H1 (cell line): ENCODE measurements around the gene STIM1. TPM values are rescaled to one million over a fixed set of nuclear protein-coding genes. Genes with fewer than 3 reads are reported as not detected.

Source experiments
- CTCF ChIA-PET: fragments of 300-600 bp; sonication (Branson Sonifier 250); formaldehyde crosslinking; loops from one replicate; lab custom pipeline; 2021; ENCODE audit not compliant: partially characterized antibody; lab: Charles Lee
- POLR2A ChIA-PET: fragments of 300-600 bp; sonication (Branson Sonifier 250); formaldehyde crosslinking; loops from one replicate; lab custom pipeline; 2021; ENCODE audit warnings: inconsistent platforms; ENCODE audit not compliant: partially characterized antibody; lab: Charles Lee
- DNase-seq, 2 experiments: peaks; one replicate each; pipeline versions ENCODE4 v3.0.0 to v3.0.0-alpha.2; 2010 to 2022; ENCODE audit warnings: low spot score in 2 of 2, low read depth in 1 of 2, mixed read lengths in 1 of 2
- FAIRE-seq: peaks from 2 replicates; lab custom pipeline; 2011; peaks lifted over from hg19 to GRCh38; lab: Jason Lieb, UNC
- H2AFZ ChIP-seq: 2 replicates; pipeline ENCODE4 v1.8.1; 2012; ENCODE audit warnings: low read length, inconsistent platforms
- H2AK5ac ChIP-seq: 2 replicates; pipeline ENCODE4 v1.6.1; 2013; ENCODE audit warnings: low read depth, low read length
- H2BK120ac ChIP-seq: replicated peaks from 2 replicates; pipeline ENCODE3; 2013; ENCODE audit warnings: low read depth, low read length, inconsistent platforms
- H2BK12ac ChIP-seq: 2 replicates; pipeline ENCODE4 v1.6.1; 2013; ENCODE audit warnings: low read depth, low read length
- H2BK15ac ChIP-seq: 2 replicates; pipeline ENCODE4 v1.6.1; 2013; ENCODE audit warnings: low read length
- H2BK20ac ChIP-seq: 2 replicates; pipeline ENCODE4 v1.6.1; 2013; ENCODE audit warnings: low read length
- H2BK5ac ChIP-seq: 2 replicates; pipeline ENCODE4 v1.6.1; 2013; ENCODE audit warnings: low read depth, low read length
- H3K14ac ChIP-seq: 2 replicates; pipeline ENCODE4 v1.6.1; 2013; ENCODE audit warnings: inconsistent platforms; ENCODE audit not compliant: insufficient read length
- H3K18ac ChIP-seq: 2 replicates; pipeline ENCODE4 v1.6.1; 2013; ENCODE audit warnings: low read length; ENCODE audit errors: extremely low read depth
- H3K23ac ChIP-seq: 2 replicates; pipeline ENCODE4 v1.6.1; 2013; ENCODE audit warnings: inconsistent platforms; ENCODE audit not compliant: insufficient read length
- H3K23me2 ChIP-seq: 2 replicates; pipeline ENCODE4 v1.6.1; 2013; ENCODE audit warnings: low read depth, low read length
- H3K27ac ChIP-seq: 2 replicates; pipeline ENCODE4 v1.6.1; 2011; ENCODE audit warnings: low read depth, low read length, inconsistent platforms
- H3K27me3 ChIP-seq, 4 experiments: replicated peaks in 1 of 4; 1 replicate in 1 of 4; 2 replicates in 3 of 4; pipeline versions ENCODE4 v1.6.1 to v1.8.1; 2011 to 2013; ENCODE audit warnings: low read length in 3 of 4, mild to moderate bottlenecking in 3 of 4, inconsistent platforms in 2 of 4, mixed read lengths in 2 of 4, moderate library complexity in 1 of 4; ENCODE audit not compliant: control insufficient read depth in 3 of 4, insufficient read depth in 3 of 4; ENCODE audit errors: extremely low read depth in 1 of 4
- H3K36me3 ChIP-seq, 4 experiments: 2 replicates each; pipeline versions ENCODE4 v1.6.1 to v1.8.1; 2011 to 2013; ENCODE audit warnings: mild to moderate bottlenecking in 4 of 4, low read length in 3 of 4, moderate library complexity in 2 of 4, control low read depth in 1 of 4, inconsistent platforms in 1 of 4; ENCODE audit not compliant: insufficient read depth in 4 of 4, control insufficient read depth in 2 of 4
- H3K4ac ChIP-seq: replicated peaks from 2 replicates; pipeline ENCODE3; 2013; ENCODE audit warnings: low read length, low read depth, mixed read lengths, inconsistent platforms; ENCODE audit not compliant: insufficient read length
- H3K4me1 ChIP-seq, 4 experiments: replicated peaks in 1 of 4; 1 replicate in 1 of 4; 2 replicates in 3 of 4; pipeline versions ENCODE4 v1.6.1 to v1.8.1; 2011 to 2013; ENCODE audit warnings: low read length in 3 of 4, inconsistent platforms in 2 of 4, mixed read lengths in 1 of 4; ENCODE audit not compliant: insufficient read depth in 4 of 4, control insufficient read depth in 3 of 4
- H3K4me2 ChIP-seq, 2 experiments: 2 replicates each; pipeline versions ENCODE4 v1.6.1 to v1.8.1; 2011 to 2013; ENCODE audit warnings: low read depth in 2 of 2, low read length in 2 of 2, control low read depth in 1 of 2, inconsistent platforms in 1 of 2, mild to moderate bottlenecking in 1 of 2; ENCODE audit not compliant: insufficient read depth in 1 of 2
- H3K4me3 ChIP-seq, 4 experiments: fragments of 200-600, 300-600 bp in 1 of 4; sonication (generic), shearing (Covaris generic), sonication (Bioruptor Twin) in 1 of 4; 2 replicates each; pipeline versions ENCODE4 v1.5.1 to v1.8.1; 2011 to 2016; ENCODE audit warnings: low read length in 4 of 4, low read depth in 3 of 4, control low read depth in 2 of 4, inconsistent platforms in 2 of 4, mild to moderate bottlenecking in 2 of 4, mixed read lengths in 1 of 4, moderate library complexity in 1 of 4; ENCODE audit not compliant: insufficient read depth in 2 of 4; ENCODE audit errors: extremely low read depth in 1 of 4
- H3K56ac ChIP-seq: replicated peaks from 2 replicates; pipeline ENCODE3; 2013; ENCODE audit warnings: low read depth, mild to moderate bottlenecking, mixed read lengths, low read length, inconsistent platforms; ENCODE audit not compliant: insufficient read length
- H3K79me1 ChIP-seq: 2 replicates; pipeline ENCODE4 v1.6.1; 2013; ENCODE audit warnings: low read depth, low read length, control low read depth
- H3K79me2 ChIP-seq, 2 experiments: 2 replicates each; pipeline versions ENCODE4 v1.6.1 to v1.8.1; 2012 to 2013; ENCODE audit warnings: low read length in 2 of 2, mild to moderate bottlenecking in 2 of 2, inconsistent platforms in 1 of 2; ENCODE audit not compliant: insufficient read depth in 2 of 2, control insufficient read depth in 1 of 2
- H3K9ac ChIP-seq, 4 experiments: replicated peaks in 1 of 4; 1 replicate in 1 of 4; 2 replicates in 3 of 4; pipeline versions ENCODE4 v1.6.1 to v1.8.1; 2011 to 2013; ENCODE audit warnings: low read depth in 3 of 4, low read length in 3 of 4, control low read depth in 2 of 4, mild to moderate bottlenecking in 2 of 4, moderate library complexity in 2 of 4, inconsistent platforms in 1 of 4; ENCODE audit errors: extremely low read depth in 1 of 4
- H3K9me3 ChIP-seq, 2 experiments: 2 replicates each; pipeline versions ENCODE4 v1.6.1 to v1.8.1; 2012 to 2013; ENCODE audit warnings: mild to moderate bottlenecking in 2 of 2, moderate library complexity in 2 of 2, control low read depth in 1 of 2, inconsistent platforms in 1 of 2, low read depth in 1 of 2, low read length in 1 of 2, mixed read lengths in 1 of 2; ENCODE audit not compliant: insufficient read depth in 2 of 2
- H4K20me1 ChIP-seq, 2 experiments: replicated peaks in 1 of 2; 2 replicates each; pipeline versions ENCODE3 to v1.8.1; 2011 to 2013; ENCODE audit warnings: inconsistent platforms in 2 of 2, low read length in 2 of 2, mild to moderate bottlenecking in 1 of 2; ENCODE audit not compliant: insufficient read depth in 2 of 2, control insufficient read depth in 1 of 2
- H4K5ac ChIP-seq: 2 replicates; pipeline ENCODE4 v1.6.1; 2013; ENCODE audit warnings: low read length, low read depth, mixed read lengths, inconsistent platforms; ENCODE audit not compliant: insufficient read length
- H4K8ac ChIP-seq: 2 replicates; pipeline ENCODE4 v1.8.0; 2013; ENCODE audit warnings: mild to moderate bottlenecking, moderate library complexity, low read length, inconsistent platforms; ENCODE audit not compliant: insufficient read depth; ENCODE audit errors: extremely low read depth
- H4K91ac ChIP-seq: replicated peaks from 2 replicates; pipeline ENCODE3; 2013; ENCODE audit warnings: low read length, mixed read lengths, inconsistent platforms; ENCODE audit not compliant: insufficient read length
- ASH2L ChIP-seq: fragments of 200-600, 300-600 bp; sonication (generic); IDR thresholded peaks from one replicate; pipeline ENCODE4 v1.7.1; 2017; ENCODE audit warnings: low read length
- ATF3 ChIP-seq: IDR thresholded peaks from 2 replicates; pipeline ENCODE4 v1.6.1; 2011; ENCODE audit warnings: low read depth, mild to moderate bottlenecking, low read length; ENCODE audit not compliant: insufficient read depth
- CREB1 ChIP-seq: IDR thresholded peaks from 2 replicates; pipeline ENCODE4 v1.6.1; 2012; ENCODE audit warnings: inconsistent platforms
- CTCF ChIP-seq, 3 experiments: IDR thresholded peaks; 1 replicate in 2 of 3; 2 replicates in 1 of 3; pipeline versions ENCODE4 v1.5.1 to v1.6.1; 2011; ENCODE audit warnings: low read length in 3 of 3, mild to moderate bottlenecking in 3 of 3, inconsistent platforms in 2 of 3, low read depth in 1 of 3, moderate library complexity in 1 of 3; ENCODE audit not compliant: insufficient read depth in 1 of 3; ENCODE audit errors: control extremely low read depth in 1 of 3
- GABPA ChIP-seq: IDR thresholded peaks from 2 replicates; pipeline ENCODE4 v1.6.1; 2011; ENCODE audit warnings: mild to moderate bottlenecking, low read length, moderate library complexity, borderline replicate concordance; ENCODE audit not compliant: insufficient read depth
- RNF2 ChIP-seq: fragments of 200-900, 300-1000 bp; sonication (generic); IDR thresholded peaks from 2 replicates; pipeline ENCODE4 v1.7.1; 2016; ENCODE audit warnings: borderline replicate concordance, low read depth, mild to moderate bottlenecking, antibody characterized with exemption, low read length; ENCODE audit not compliant: poor library complexity, severe bottlenecking; ENCODE audit errors: missing control alignments
- SIRT6 ChIP-seq: IDR thresholded peaks from one replicate; pipeline ENCODE4 v1.7.1; 2012; ENCODE audit warnings: low read length, inconsistent platforms
- SUZ12 ChIP-seq: fragments of 200-600 bp; sonication (generic); IDR thresholded peaks from 2 replicates; pipeline ENCODE4 v1.6.1; 2012; ENCODE audit warnings: mild to moderate bottlenecking, inconsistent platforms, low read length, moderate library complexity, mixed read lengths
- TCF12 ChIP-seq: IDR thresholded peaks from 2 replicates; pipeline ENCODE4 v1.6.1; 2011; ENCODE audit warnings: low read depth, mild to moderate bottlenecking, low read length
- TEAD4 ChIP-seq: IDR thresholded peaks from 2 replicates; pipeline ENCODE4 v1.6.1; 2012; ENCODE audit warnings: low read depth, low read length, inconsistent platforms, mixed read lengths
- YY1 ChIP-seq: IDR thresholded peaks from 2 replicates; pipeline ENCODE4 v1.6.1; 2011; ENCODE audit warnings: low read depth, mild to moderate bottlenecking, low read length
- ZNF274 ChIP-seq: IDR thresholded peaks from 2 replicates; pipeline ENCODE4 v1.7.0; 2012; ENCODE audit warnings: low read length, borderline replicate concordance; ENCODE audit errors: extremely low read depth
- WGBS, 2 experiments: shearing (Covaris generic) in 1 of 2; methylation state at CpG; one replicate each; pipeline versions ENCODE4 v1.1.6 to v1.1.7; 2013 to 2015; ENCODE audit warnings: low lambda C conversion rate in 2 of 2, mixed read lengths in 2 of 2, inconsistent platforms in 1 of 2, low coverage in 1 of 2, missing lambda C conversion rate in 1 of 2; ENCODE audit not compliant: insufficient replicate concordance in 2 of 2, insufficient coverage in 1 of 2, insufficient read length in 1 of 2; ENCODE audit errors: extremely low coverage in 1 of 2, missing lambda C conversion rate in 1 of 2; 5-methylcytosine and 5-hydroxymethylcytosine counted together
- polyA plus RNA-seq, 7 experiments: library from polyadenylated mRNA; depleted of rRNA in 3 of 7; stranded (reverse) in 5 of 7; unstranded in 2 of 7; fragments of >200 nt in 5 of 7; fragments of 200-250 nt in 2 of 7; gene quantifications; 1 replicate in 5 of 7; 2 replicates in 1 of 7; 4 replicates in 1 of 7; pipeline versions ENCODE4 v1.2.1 to v1.2.3, GENCODE V29; 2011 to 2013; ENCODE audit warnings: missing spikeins in 2 of 7, mixed read lengths in 2 of 7
- total RNA-seq: library from RNA; stranded (reverse); fragmentation: NEBNext Ultra II Directional; extraction: Animal tissue kit (Norgen Biotek cat#: 25700); gene quantifications from 2 replicates; pipeline ENCODE4 v1.2.1, GENCODE V29; 2021

The STIM1 gene
- total and polyA plus RNA-seq, 2 of the 8 experiments (the other 6 are each of a cell fraction or from before 2014, with no cell fraction given) = 11.1 to 12.2 TPM

GRCh38 chr11:4026389-4026788 is 170.9 kb downstream of the STIM1 start:
- H2BK15ac ChIP-seq = no peak overlapping the region
- no peak overlapping the region for H3K9ac ChIP-seq
- FAIRE-seq (no peak), DNase-seq (no peak)
- no peak overlapping the region for H2AK5ac ChIP-seq
- H3K9me3 ChIP-seq = no peaks in the 10 kb centered on the region; a peak in 2 of 4 replicates
- ChIA-PET POLR2A (no interaction called here), CTCF (interaction anchor here (0.9 kb wide), 1 partner anchor 156 kb away, joined by 3 read pairs; no protein-coding TSS in a partner anchor)
- no peak overlapping the region for H2BK5ac ChIP-seq
- H3K14ac ChIP-seq = no peak overlapping the region
- WGBS, 2 experiments = 91% methylated on average over 1 of the region's 1 CpG; no CpG with 5 or more reads in 1 of the 2 experiments
- H3K18ac ChIP-seq = no peak overlapping the region
- no peak overlapping the region for H3K4ac ChIP-seq
- no peak overlapping the region for H4K5ac ChIP-seq
- no peak overlapping the region for H3K4me3 ChIP-seq
- H3K4me1 ChIP-seq = no peaks in the 10 kb centered on the region
- H2BK12ac ChIP-seq = no peak overlapping the region
- H3K27me3 ChIP-seq = no peaks in the 10 kb centered on the region
- no peak overlapping the region for H4K8ac ChIP-seq
- H3K23me2 ChIP-seq = no peaks in the 10 kb centered on the region
- no peaks in the 10 kb centered on the region for H3K79me1 ChIP-seq
- no peak overlapping the region for H3K56ac ChIP-seq
- H3K36me3 ChIP-seq = no peaks in the 10 kb centered on the region
- no peak overlapping the region for H2BK20ac ChIP-seq
- no peak overlapping the region for H2BK120ac ChIP-seq
- H2AFZ ChIP-seq = no peak overlapping the region
- no peaks in the 10 kb centered on the region for H3K79me2 ChIP-seq
- H4K91ac ChIP-seq = no peak overlapping the region
- no peak overlapping the region for H3K23ac ChIP-seq
- no peaks in the 10 kb centered on the region for H4K20me1 ChIP-seq
- no peak overlapping the region for H3K27ac ChIP-seq
- no peak overlapping the region for H3K4me2 ChIP-seq
- no peak for TF ChIP-seq ATF3
- no peak for TF ChIP-seq SIRT6
- no peak for TF ChIP-seq YY1
- no peak for TF ChIP-seq SUZ12
- TF ChIP-seq GABPA = no peak
- TF ChIP-seq CREB1 = no peak
- no peak for TF ChIP-seq TEAD4
- TF ChIP-seq ASH2L = no peak
- no peak for TF ChIP-seq RNF2
- TF ChIP-seq TCF12 = no peak
- TF ChIP-seq ZNF274 = no peak
- TF ChIP-seq CTCF (IDR thresholded peaks at IDR 0.05; ENCODE audit: control extremely low read depth in 1 of 3, insufficient read depth in 1 of 3, low read depth in 1 of 3, low read length in 3 of 3) = no peak
